Measurements from ENCODE around the gene RSPO3. TPM values are rescaled to one million over a fixed set of nuclear protein-coding genes. Genes with fewer than 3 reads are reported as not detected.

Gene RSPO3
- total RNA-seq, 1 experiment from 2014 or later, result 0.11 TPM

DNA sequence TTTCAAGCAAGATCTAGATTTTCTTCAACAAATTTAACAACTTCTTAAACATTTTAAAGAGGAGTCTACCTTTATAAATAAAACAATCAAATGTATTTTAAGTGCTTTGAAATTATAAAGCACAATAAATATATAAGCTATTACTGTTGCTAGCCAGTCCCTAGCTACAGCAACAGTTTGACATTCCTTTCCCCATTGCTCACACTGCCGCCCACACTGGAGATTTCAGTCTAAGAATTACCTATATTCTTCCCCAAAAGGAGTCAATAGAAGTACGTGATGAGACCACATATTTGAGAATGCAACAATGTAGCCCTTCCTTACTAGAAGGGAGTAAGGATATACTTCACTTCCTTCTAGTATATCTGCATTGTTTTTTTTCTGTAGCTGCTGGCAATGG is 82.8 kb downstream of the RSPO3 start:
- H3K4me3 Mint-ChIP-seq (ENCODE audit: unreplicated experiment), result no peak overlapping the region
- Histone ChIP-seq H3K4me1 (no peaks in the 10 kb centered on the region), H3K36me3 (ENCODE audit: control insufficient read depth, insufficient read depth, low read length) (no peaks in the 10 kb centered on the region), H3K9me3 (no peaks in the 10 kb centered on the region), H3K27me3 (replicated peaks; ENCODE audit: control insufficient read depth, insufficient read depth, low read length) (no peaks in the 10 kb centered on the region; the same call in 1 of the 2 replicates), H3K4me3 (ENCODE audit: low read depth, low read length) (no peak overlapping the region)
- ChIA-PET CTCF (no interaction called here), POLR2A (no interaction called here)
- no peak for TF ChIP-seq CTCF (IDR thresholded peaks at IDR 0.05; ENCODE audit: insufficient read depth in 1 of 2, low read depth in 1 of 2, low read length in 1 of 2, severe bottlenecking in 1 of 2, unreplicated experiment in 1 of 2)
- no peak overlapping the region for H3K27ac Mint-ChIP-seq (ENCODE audit: unreplicated experiment)
- no peak for DNase-seq
- H3K27me3 Mint-ChIP-seq (ENCODE audit: insufficient read depth, unreplicated experiment), result peaks cover 6% of the 10 kb centered on the region
- H3K9me3 Mint-ChIP-seq (ENCODE audit: unreplicated experiment), result no peaks in the 10 kb centered on the region
- no peaks in the 10 kb centered on the region for H3K4me1 Mint-ChIP-seq (ENCODE audit: low read depth, unreplicated experiment)
- no TSS peak for BruUV-seq (replicated peaks)
- H3K36me3 Mint-ChIP-seq (ENCODE audit: insufficient read depth, unreplicated experiment), result no peaks in the 10 kb centered on the region
- intact Hi-C loops (cut with micrococcal nuclease; ENCODE audit: unreplicated experiment), result no loop called here

DNA sequence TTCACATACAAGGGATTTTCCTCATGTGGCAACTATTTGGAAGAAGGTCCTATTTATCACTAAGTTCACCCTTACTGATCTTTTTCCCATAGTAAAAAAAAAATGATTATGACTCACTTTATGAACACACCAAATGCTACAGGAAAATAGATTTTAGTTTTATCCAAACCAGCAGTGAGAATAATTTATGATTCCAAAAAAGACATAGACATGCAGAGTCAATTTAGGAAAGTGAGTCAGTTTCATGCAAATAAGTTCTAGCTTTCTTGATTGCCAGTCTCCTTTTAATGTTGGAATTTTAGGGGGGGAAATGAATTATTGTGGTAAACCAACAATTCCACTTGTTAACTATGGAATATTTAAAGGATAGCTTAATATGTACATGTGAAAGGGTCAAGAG is 84.2 kb downstream of the RSPO3 start:
- Histone ChIP-seq H3K27me3 (replicated peaks; ENCODE audit: control insufficient read depth, insufficient read depth, low read length) (no peaks in the 10 kb centered on the region), H3K36me3 (ENCODE audit: control insufficient read depth, insufficient read depth, low read length) (no peaks in the 10 kb centered on the region), H3K4me1 (no peaks in the 10 kb centered on the region), H3K4me3 (ENCODE audit: low read depth, low read length) (no peak overlapping the region), H3K9me3 (no peaks in the 10 kb centered on the region)
- ChIA-PET POLR2A (no interaction called here), CTCF (no interaction called here)
- no peak for TF ChIP-seq CTCF (IDR thresholded peaks at IDR 0.05; ENCODE audit: insufficient read depth in 1 of 2, low read depth in 1 of 2, low read length in 1 of 2, severe bottlenecking in 1 of 2, unreplicated experiment in 1 of 2)
- no peak for DNase-seq
- H3K4me1 Mint-ChIP-seq (ENCODE audit: low read depth, unreplicated experiment), result no peaks in the 10 kb centered on the region
- H3K4me3 Mint-ChIP-seq (ENCODE audit: unreplicated experiment), result no peak overlapping the region
- BruUV-seq (replicated peaks), result no TSS peak
- no peaks in the 10 kb centered on the region for H3K9me3 Mint-ChIP-seq (ENCODE audit: unreplicated experiment)
- no peak overlapping the region for H3K27ac Mint-ChIP-seq (ENCODE audit: unreplicated experiment)
- no peaks in the 10 kb centered on the region for H3K36me3 Mint-ChIP-seq (ENCODE audit: insufficient read depth, unreplicated experiment)
- peaks cover 7% of the 10 kb centered on the region for H3K27me3 Mint-ChIP-seq (ENCODE audit: insufficient read depth, unreplicated experiment)
- intact Hi-C loops (cut with micrococcal nuclease; ENCODE audit: unreplicated experiment), result no loop called here

DNA sequence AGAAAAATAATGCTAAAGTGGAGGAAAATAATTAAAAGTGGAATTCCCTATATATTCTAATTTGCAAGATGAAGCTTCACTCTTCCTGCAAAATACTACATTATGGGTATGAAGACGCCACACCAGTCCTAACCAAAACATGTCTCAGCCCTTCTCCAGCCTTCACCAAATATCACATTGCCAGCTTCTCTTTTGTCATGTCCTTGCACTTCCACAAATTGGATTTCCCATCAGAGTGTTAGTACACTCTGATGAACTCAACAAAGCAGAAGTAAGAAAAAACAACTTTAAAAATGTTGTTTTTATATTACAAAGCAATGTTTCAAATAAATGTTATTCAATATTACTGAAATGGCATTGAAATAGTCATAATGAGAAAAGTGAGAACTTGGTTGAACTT is 85.8 kb downstream of the RSPO3 start:
- no TSS peak for BruUV-seq (replicated peaks)
- intact Hi-C loops (cut with micrococcal nuclease; ENCODE audit: unreplicated experiment), result no loop called here
- H3K9me3 Mint-ChIP-seq (ENCODE audit: unreplicated experiment), result no peaks in the 10 kb centered on the region

More for the DNA sequence above, 85.8 kb downstream of the RSPO3 start:
- Histone ChIP-seq H3K4me3 (ENCODE audit: low read depth, low read length) (no peak overlapping the region), H3K27me3 (replicated peaks; ENCODE audit: control insufficient read depth, insufficient read depth, low read length) (no peaks in the 10 kb centered on the region), H3K9me3 (no peaks in the 10 kb centered on the region), H3K36me3 (ENCODE audit: control insufficient read depth, insufficient read depth, low read length) (no peaks in the 10 kb centered on the region), H3K4me1 (no peaks in the 10 kb centered on the region)
- H3K4me3 Mint-ChIP-seq (ENCODE audit: unreplicated experiment), result no peak overlapping the region
- H3K36me3 Mint-ChIP-seq (ENCODE audit: insufficient read depth, unreplicated experiment), result no peaks in the 10 kb centered on the region
- no peak overlapping the region for H3K27ac Mint-ChIP-seq (ENCODE audit: unreplicated experiment)
- CTCF ChIA-PET, result no interaction called here
- H3K4me1 Mint-ChIP-seq (ENCODE audit: low read depth, unreplicated experiment), result no peaks in the 10 kb centered on the region
- peaks cover 12% of the 10 kb centered on the region for H3K27me3 Mint-ChIP-seq (ENCODE audit: insufficient read depth, unreplicated experiment)
- no peak for TF ChIP-seq CTCF (IDR thresholded peaks at IDR 0.05; ENCODE audit: insufficient read depth in 1 of 2, low read depth in 1 of 2, low read length in 1 of 2, severe bottlenecking in 1 of 2, unreplicated experiment in 1 of 2)
- DNase-seq, result no peak
- POLR2A ChIA-PET, result no interaction called here
